GM23338 (cell line): ENCODE results near the gene CDYL. TPM values are rescaled to one million over a fixed set of nuclear protein-coding genes. Genes with fewer than 3 reads are reported as not detected.

ENCODE experiments used
- ATAC-seq: fragments of 200-7000 bp; cut with Tn5 transposase; 3 replicates; pipeline ENCODE4 v1.9.1; 2020
- DNase-seq: peaks from one replicate; pipeline ENCODE4 v3.0.0-alpha.2; 2015; ENCODE audit warnings: low spot score
- H2AFZ ChIP-seq: fragments of 200-600 bp; sonication (generic); 2 replicates; pipeline ENCODE4 v1.8.0; 2016; ENCODE audit warnings: antibody characterized with exemption, mild to moderate bottlenecking, moderate library complexity
- H3F3A ChIP-seq: fragments of 200-600 bp; sonication (generic); replicated peaks from 2 replicates; pipeline ENCODE4 v1.8.0; 2017; ENCODE audit warnings: antibody characterized with exemption, mixed run types, low read depth
- H3K27ac ChIP-seq: fragments of 200-600 bp; sonication (generic); 2 replicates; pipeline ENCODE4 v1.6.1; 2016; ENCODE audit warnings: low read depth
- H3K27me3 ChIP-seq: fragments of 200-600 bp; sonication (generic); 2 replicates; pipeline ENCODE4 v1.8.0; 2016; ENCODE audit warnings: mild to moderate bottlenecking, mixed run types, moderate library complexity; ENCODE audit not compliant: insufficient read depth
- H3K36me3 ChIP-seq: fragments of 200-600 bp; sonication (generic); 2 replicates; pipeline ENCODE4 v1.8.0; 2016; ENCODE audit warnings: mild to moderate bottlenecking; ENCODE audit not compliant: insufficient read depth
- H3K4me1 ChIP-seq: fragments of 200-600 bp; sonication (generic); 2 replicates; pipeline ENCODE4 v1.8.0; 2016; ENCODE audit warnings: mild to moderate bottlenecking, moderate library complexity; ENCODE audit not compliant: insufficient read depth
- H3K4me2 ChIP-seq: fragments of 200-600 bp; sonication (generic); 2 replicates; pipeline ENCODE4 v1.7.1; 2017; ENCODE audit warnings: mixed run types
- H3K4me3 ChIP-seq: fragments of 200-600 bp; sonication (generic); 2 replicates; pipeline ENCODE4 v1.6.1; 2016; ENCODE audit warnings: mixed run types
- H3K79me2 ChIP-seq: fragments of 200-600 bp; sonication (generic); replicated peaks from 2 replicates; pipeline ENCODE4 v1.8.0; 2017; ENCODE audit warnings: mild to moderate bottlenecking; ENCODE audit not compliant: insufficient read depth
- H3K9me2 ChIP-seq: fragments of 200-600 bp; sonication (generic); 2 replicates; pipeline ENCODE4 v1.8.0; 2017; ENCODE audit not compliant: insufficient read depth
- H4K20me1 ChIP-seq: fragments of 200-600 bp; sonication (generic); replicated peaks from 2 replicates; pipeline ENCODE4 v1.8.0; 2017; ENCODE audit warnings: mild to moderate bottlenecking; ENCODE audit not compliant: insufficient read depth
- H3K27ac Mint-ChIP-seq: 2 replicates; pipeline ENCODE4 v1.8.0; 2020; ENCODE audit warnings: inconsistent platforms, mild to moderate bottlenecking, moderate library complexity, mixed read lengths
- H3K27me3 Mint-ChIP-seq: 3 replicates; pipeline ENCODE4 v1.8.0; 2022; ENCODE audit warnings: low read depth, mild to moderate bottlenecking, moderate library complexity, mixed read lengths, inconsistent platforms; ENCODE audit not compliant: insufficient read depth, poor library complexity
- H3K36me3 Mint-ChIP-seq: 3 replicates; pipeline ENCODE4 v1.8.0; 2021; ENCODE audit warnings: low read depth, mild to moderate bottlenecking, inconsistent platforms, moderate library complexity, mixed read lengths
- H3K4me1 Mint-ChIP-seq: 3 replicates; pipeline ENCODE4 v1.8.0; 2020; ENCODE audit warnings: mild to moderate bottlenecking, inconsistent platforms, mixed read lengths
- H3K4me3 Mint-ChIP-seq: 3 replicates; pipeline ENCODE4 v1.8.0; 2021; ENCODE audit warnings: moderate library complexity, mild to moderate bottlenecking, inconsistent platforms, mixed read lengths
- H3K9me3 Mint-ChIP-seq: 3 replicates; pipeline ENCODE4 v1.8.0; 2020; ENCODE audit warnings: moderate library complexity, mild to moderate bottlenecking, inconsistent platforms, mixed read lengths
- CREB1 ChIP-seq: fragments of 250-450 bp; sonication (Bioruptor Pico); IDR thresholded peaks from 2 replicates; pipeline ENCODE4 v1.5.0; 2020; ENCODE audit warnings: low read depth, mild to moderate bottlenecking, moderate library complexity
- CTCF ChIP-seq, 2 experiments: fragments of 200-600 bp in 1 of 2; sonication (generic) in 1 of 2; conservative IDR thresholded peaks; 2 replicates each; pipeline versions ENCODE4 v1.5.1 to v1.6.1; 2016 to 2017; ENCODE audit warnings: antibody characterized with exemption in 2 of 2, low read depth in 2 of 2, mild to moderate bottlenecking in 2 of 2, moderate library complexity in 1 of 2
- EZH2phosphoT487 ChIP-seq: fragments of 200-600 bp; sonication (generic); IDR thresholded peaks from one replicate; pipeline ENCODE4 v1.8.1; 2018; ENCODE audit warnings: antibody characterized with exemption; ENCODE audit not compliant: unreplicated experiment
- JUNB ChIP-seq: IDR thresholded peaks from one replicate; pipeline ENCODE4 v1.6.1; 2016; ENCODE audit warnings: antibody characterized with exemption; ENCODE audit not compliant: unreplicated experiment
- NANOG ChIP-seq: IDR thresholded peaks from 2 replicates; pipeline ENCODE4 v1.6.1; 2016; ENCODE audit warnings: antibody characterized with exemption, borderline replicate concordance
- REST ChIP-seq: IDR thresholded peaks from one replicate; pipeline ENCODE4 v1.6.1; 2018; ENCODE audit warnings: antibody characterized with exemption; ENCODE audit not compliant: unreplicated experiment
- STAT1 ChIP-seq: IDR thresholded peaks from one replicate; pipeline ENCODE4 v1.6.1; 2016; ENCODE audit warnings: antibody characterized with exemption; ENCODE audit not compliant: unreplicated experiment
- ZNF331 ChIP-seq: fragments of 250-450 bp; sonication (Bioruptor Pico); IDR thresholded peaks from 2 replicates; pipeline ENCODE4 v1.5.0; 2020; ENCODE audit warnings: low read depth, mild to moderate bottlenecking, moderate library complexity
- polyA plus RNA-seq: library from polyadenylated mRNA; unstranded; fragments of >200 nt; fragmentation: Nextera tagmentation; extraction: Ambion mirVana; gene quantifications from 2 replicates; pipeline ENCODE4 v1.2.1, GENCODE V29; 2016
- total RNA-seq: library from RNA; depleted of rRNA; stranded (reverse); fragments of >200 nt; shearing (Covaris generic); gene quantifications from 2 replicates; pipeline ENCODE4 v1.2.3, GENCODE V29; 2014

CDYL gene
- total and polyA plus RNA-seq, 2 experiments from 2014 or later = 67.2 to 128 TPM

- no peak for TF ChIP-seq REST
These were observed 164.2 kb downstream of the CDYL start (continued) for GRCh38 chr6:4940416-4940815.

- Histone ChIP-seq H3K4me3 (no peak overlapping the region), H3F3A (no peaks in the 10 kb centered on the region), H3K79me2 (peaks cover 35% of the 10 kb centered on the region), H3K27me3 (no peaks in the 10 kb centered on the region), H3K4me1 (peaks cover 24% of the 10 kb centered on the region), H3K4me2 (no peak overlapping the region), H3K27ac (no peak overlapping the region), H3K9me2 (no peaks in the 10 kb centered on the region), H2AFZ (no peak overlapping the region), H4K20me1 (peaks cover 13% of the 10 kb centered on the region; the same call in 1 of the 2 replicates), H3K36me3 (peaks cover 5% of the 10 kb centered on the region; the same call in 1 of the 2 replicates)
- peak overlapping the region; percentile 90 for H3K27ac Mint-ChIP-seq
- no peak for TF ChIP-seq JUNB
- no peak for TF ChIP-seq EZH2phosphoT487
- no peak for TF ChIP-seq REST
- TF ChIP-seq STAT1 = no peak
- no peak for TF ChIP-seq NANOG
- no peak for TF ChIP-seq CREB1
- no peak for TF ChIP-seq CTCF (conservative IDR thresholded peaks at IDR 0.05; ENCODE audit: low read depth in 2 of 2)
- no peak for TF ChIP-seq ZNF331
- H3K4me3 Mint-ChIP-seq = no peak overlapping the region
- H3K9me3 Mint-ChIP-seq = no peaks in the 10 kb centered on the region
- peaks cover 48% of the 10 kb centered on the region for H3K36me3 Mint-ChIP-seq
- ATAC-seq = no peak
- no peak for DNase-seq
- peaks cover 15% of the 10 kb centered on the region for H3K27me3 Mint-ChIP-seq
- peaks cover 38% of the 10 kb centered on the region for H3K4me1 Mint-ChIP-seq
These were observed 165.8 kb downstream of the CDYL start for GRCh38 chr6:4941782-4942672.
